K562 (cell line): ENCODE measurements around the gene IFFO2. TPM values are rescaled to one million over a fixed set of nuclear protein-coding genes. Genes with fewer than 3 reads are reported as not detected.

Experiments
- GTF2E2 ChIP-seq: fragments of 200-800 bp; sonication (Bioruptor generic); IDR thresholded peaks from 2 replicates; pipeline ENCODE4 v1.6.1; 2016; ENCODE audit warnings: missing genetic modification characterization, missing compliant biosample characterization
- L3MBTL2 ChIP-seq: fragments of 450-650 bp; IDR thresholded peaks from 2 replicates; pipeline ENCODE4 v1.6.1; 2016; ENCODE audit warnings: mild to moderate bottlenecking, moderate library complexity
- NFRKB ChIP-seq: fragments of 450-650 bp; IDR thresholded peaks from 2 replicates; pipeline ENCODE4 v1.6.1; 2016; ENCODE audit warnings: low read depth
- SMARCB1 ChIP-seq: IDR thresholded peaks from 2 replicates; pipeline ENCODE4 v1.6.1; 2011; ENCODE audit warnings: improper control_type of control experiment, low read depth; ENCODE audit not compliant: insufficient read length
- ZBED1 ChIP-seq: IDR thresholded peaks from 2 replicates; pipeline ENCODE4 v1.6.1; 2014
- polyA plus RNA-seq, 8 experiments: library from polyadenylated mRNA; depleted of rRNA in 4 of 8; stranded (reverse) in 5 of 8; unstranded in 3 of 8; fragments of >200 nt; fragmentation: Nextera tagmentation in 2 of 8; fragmentation: Illumina TruSeq in 1 of 8; extraction: Ambion mirVana in 2 of 8; extraction: Trizol in 1 of 8; gene quantifications; 2 replicates each; pipeline versions ENCODE4 v1.2.1 to v1.2.3, GENCODE V29; 2011 to 2014; ENCODE audit warnings: inconsistent platforms in 1 of 8, missing spikeins in 1 of 8
- total RNA-seq, 7 experiments: library from RNA; depleted of rRNA in 6 of 7; stranded (reverse); fragments of >200 nt in 6 of 7; fragmentation: Illumina TruSeq in 2 of 7; extraction: Trizol in 2 of 7; gene quantifications; 2 replicates each; pipeline versions ENCODE4 v1.2.1 to v1.2.3, GENCODE V29; 2011 to 2021; ENCODE audit warnings: low replicate concordance in 1 of 7
- TF ChIP-seq, protein P1 (sequence below), 2 experiments: fragments of 450-650 bp; formaldehyde crosslinking in 1 of 2; IDR thresholded peaks; 2 replicates each; pipeline versions ENCODE4 v1.4.0 to v1.6.1; 2014 to 2020; ENCODE audit warnings: mild to moderate bottlenecking in 2 of 2, borderline replicate concordance in 1 of 2, low read depth in 1 of 2
- TF ChIP-seq, protein P2 (sequence below): sonication (generic); formaldehyde crosslinking; IDR thresholded peaks from 2 replicates; pipeline ENCODE4 v1.5.0; 2020; ENCODE audit warnings: missing genetic modification reagents

The IFFO2 gene
- total and polyA plus RNA-seq, 9 of the 15 experiments (the other 6 are each of a cell fraction or from before 2014, with no cell fraction given): 0.15 to 1.0 (median 0.44) TPM; not detected in 2

DNA sequence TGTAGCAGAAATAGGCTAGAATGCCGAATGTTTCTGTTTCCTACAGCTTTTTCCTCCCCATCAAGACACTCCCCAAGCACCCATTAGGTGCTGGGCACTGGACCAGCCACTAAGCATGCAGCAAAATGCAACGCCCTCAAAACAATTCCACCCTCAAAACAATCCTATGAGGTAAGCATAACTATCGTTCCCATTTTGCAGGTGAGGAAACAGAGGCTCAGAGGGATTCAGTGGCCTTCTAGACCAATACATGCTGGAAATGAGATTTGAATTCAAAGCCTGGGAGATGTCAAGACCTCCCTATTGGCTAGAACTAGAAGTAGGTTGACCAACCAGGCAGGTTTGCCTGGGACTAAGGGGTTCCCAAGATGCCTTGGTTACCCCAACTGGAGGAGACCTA is 43.9 kb downstream of the IFFO2 start (continued):
- no peak for TF ChIP-seq L3MBTL2
- TF ChIP-seq GTF2E2: no peak
- TF ChIP-seq ZBED1: no peak
- TF ChIP-seq, protein P1, sequence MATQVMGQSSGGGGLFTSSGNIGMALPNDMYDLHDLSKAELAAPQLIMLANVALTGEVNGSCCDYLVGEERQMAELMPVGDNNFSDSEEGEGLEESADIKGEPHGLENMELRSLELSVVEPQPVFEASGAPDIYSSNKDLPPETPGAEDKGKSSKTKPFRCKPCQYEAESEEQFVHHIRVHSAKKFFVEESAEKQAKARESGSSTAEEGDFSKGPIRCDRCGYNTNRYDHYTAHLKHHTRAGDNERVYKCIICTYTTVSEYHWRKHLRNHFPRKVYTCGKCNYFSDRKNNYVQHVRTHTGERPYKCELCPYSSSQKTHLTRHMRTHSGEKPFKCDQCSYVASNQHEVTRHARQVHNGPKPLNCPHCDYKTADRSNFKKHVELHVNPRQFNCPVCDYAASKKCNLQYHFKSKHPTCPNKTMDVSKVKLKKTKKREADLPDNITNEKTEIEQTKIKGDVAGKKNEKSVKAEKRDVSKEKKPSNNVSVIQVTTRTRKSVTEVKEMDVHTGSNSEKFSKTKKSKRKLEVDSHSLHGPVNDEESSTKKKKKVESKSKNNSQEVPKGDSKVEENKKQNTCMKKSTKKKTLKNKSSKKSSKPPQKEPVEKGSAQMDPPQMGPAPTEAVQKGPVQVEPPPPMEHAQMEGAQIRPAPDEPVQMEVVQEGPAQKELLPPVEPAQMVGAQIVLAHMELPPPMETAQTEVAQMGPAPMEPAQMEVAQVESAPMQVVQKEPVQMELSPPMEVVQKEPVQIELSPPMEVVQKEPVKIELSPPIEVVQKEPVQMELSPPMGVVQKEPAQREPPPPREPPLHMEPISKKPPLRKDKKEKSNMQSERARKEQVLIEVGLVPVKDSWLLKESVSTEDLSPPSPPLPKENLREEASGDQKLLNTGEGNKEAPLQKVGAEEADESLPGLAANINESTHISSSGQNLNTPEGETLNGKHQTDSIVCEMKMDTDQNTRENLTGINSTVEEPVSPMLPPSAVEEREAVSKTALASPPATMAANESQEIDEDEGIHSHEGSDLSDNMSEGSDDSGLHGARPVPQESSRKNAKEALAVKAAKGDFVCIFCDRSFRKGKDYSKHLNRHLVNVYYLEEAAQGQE (IDR thresholded peaks at IDR 0.05; ENCODE audit: borderline replicate concordance): no peak
- TF ChIP-seq, protein P1 (CRISPR knock-in tag; IDR thresholded peaks at IDR 0.05; ENCODE audit: low read depth): no peak
- TF ChIP-seq, protein P2, sequence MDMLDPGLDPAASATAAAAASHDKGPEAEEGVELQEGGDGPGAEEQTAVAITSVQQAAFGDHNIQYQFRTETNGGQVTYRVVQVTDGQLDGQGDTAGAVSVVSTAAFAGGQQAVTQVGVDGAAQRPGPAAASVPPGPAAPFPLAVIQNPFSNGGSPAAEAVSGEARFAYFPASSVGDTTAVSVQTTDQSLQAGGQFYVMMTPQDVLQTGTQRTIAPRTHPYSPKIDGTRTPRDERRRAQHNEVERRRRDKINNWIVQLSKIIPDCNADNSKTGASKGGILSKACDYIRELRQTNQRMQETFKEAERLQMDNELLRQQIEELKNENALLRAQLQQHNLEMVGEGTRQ (CRISPR knock-in tag): no peak
- TF ChIP-seq NFRKB: no peak
- TF ChIP-seq SMARCB1: no peak
